Activated effector memory CD4-positive, alpha-beta T cell treated with Interleukin-2 at 50 U/mL for 16 hours (primary cell): Measurements from ENCODE around the gene CCPG1.

Experiments used
- DNase-seq: peaks from one replicate; pipeline ENCODE4 v3.0.0-alpha.2; 2020

Gene CCPG1

GRCh38 chr15:55318588-55319494 lies 89.3 kb downstream of the CCPG1 start, which contains the start of the genes PIGB and PIGBOS1:
Gene PIGB, plus strand, starts transcription at chr15:55319222. Its CDS starts 29 bp downstream, at chr15:55319251.
Gene PIGBOS1, minus strand, starts transcription at chr15:55319123. Its CDS starts 1,331 bp downstream, at chr15:55317792.
- DNase-seq = peak; percentile 73
